Limb (tissue), 2 donors: ENCODE data around the gene DLX4.

ENCODE experiments used
- DNase-seq, 2 donors: peaks; one replicate each; pipeline ENCODE4 v3.0.0-alpha.2; 2016; ENCODE audit errors: extremely low spot score in 2 of 2

Gene DLX4

DNA sequence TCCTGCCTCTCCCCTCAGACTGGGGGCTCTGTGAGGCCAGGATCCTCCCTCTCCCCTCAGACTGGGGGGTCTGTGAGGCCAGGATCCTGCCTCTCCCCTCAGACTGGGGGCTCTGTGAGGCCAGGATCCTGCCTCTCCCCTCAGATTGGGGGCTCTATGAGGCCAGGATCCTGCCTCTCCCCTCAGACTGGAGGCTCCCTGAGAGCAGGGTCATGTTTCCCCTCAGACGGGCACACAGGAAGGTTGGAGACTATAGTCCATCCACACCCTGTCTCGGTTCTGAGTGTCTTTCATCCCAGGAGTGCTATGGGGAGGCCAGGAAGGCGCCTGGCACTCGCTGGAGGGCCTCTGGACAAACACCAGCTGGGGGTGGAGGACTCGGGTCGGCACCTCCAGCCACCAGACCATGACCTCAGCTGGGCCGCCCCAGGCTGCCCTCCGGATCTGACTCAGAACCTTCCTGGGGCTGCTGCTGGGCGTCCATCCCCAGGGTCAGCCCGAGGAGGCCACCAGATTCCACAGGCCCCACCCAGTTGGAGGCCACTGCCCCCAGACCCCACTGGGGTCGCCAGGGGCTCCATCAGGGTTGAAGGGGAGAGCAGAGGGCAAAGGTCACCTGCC is 21.9 kb upstream of the DLX4 start:
- no peak for DNase-seq

DNA sequence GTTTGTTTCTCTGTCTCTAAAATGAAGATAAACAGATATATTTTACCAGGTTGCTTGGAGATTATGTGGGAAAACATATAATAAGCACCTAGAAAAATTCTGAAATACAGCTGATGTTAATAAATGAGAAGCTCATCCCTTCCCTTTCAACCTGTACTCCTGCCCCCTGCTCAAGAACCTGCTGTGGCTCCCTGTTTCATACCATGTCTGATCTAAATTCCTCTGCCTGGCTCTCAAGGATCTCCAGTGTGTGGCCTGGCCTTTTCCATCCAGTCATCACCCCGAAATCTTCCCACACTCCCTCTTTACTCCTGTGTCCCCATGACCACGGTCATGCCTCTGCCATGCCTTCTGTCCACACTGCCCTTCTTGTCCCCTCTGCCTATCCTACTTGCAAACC is 19.4 kb upstream of the DLX4 start:
- no peak for DNase-seq

DNA sequence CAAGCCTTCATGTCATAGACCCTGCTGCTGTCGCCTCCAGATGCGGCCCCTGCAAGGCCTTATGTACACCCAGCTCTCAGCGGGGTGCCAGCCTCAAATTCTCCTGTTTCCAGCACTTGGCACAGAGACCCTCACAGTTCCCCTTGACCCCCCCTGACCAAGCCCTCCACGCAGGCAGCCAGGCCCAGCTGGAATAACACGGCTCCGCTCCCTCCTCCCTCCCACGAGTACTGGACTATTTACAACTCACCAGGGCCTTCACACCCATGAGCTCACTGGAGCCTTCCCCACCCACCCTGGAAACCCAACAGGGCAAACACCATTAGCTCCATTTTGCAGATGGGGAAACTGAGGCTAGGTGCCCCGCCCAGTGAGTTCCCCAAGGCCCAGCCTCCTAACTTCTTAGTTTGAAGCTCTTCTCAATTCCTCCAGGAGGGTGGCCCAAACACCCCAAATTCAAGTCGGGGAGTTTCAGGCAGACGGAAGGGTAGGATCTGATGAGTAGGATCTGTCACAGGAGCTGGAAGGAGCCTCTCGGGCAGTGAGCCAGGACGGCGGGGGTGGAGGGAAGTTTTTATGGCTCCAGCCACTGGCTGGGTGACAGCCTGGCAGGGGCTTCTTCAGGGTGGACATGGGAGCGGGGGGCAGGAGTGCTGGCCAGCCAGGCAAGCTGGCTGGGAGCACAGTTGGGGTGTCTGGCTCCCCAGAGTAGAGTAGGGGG is 17.5 kb upstream of the DLX4 start:
- DNase-seq = peak in 1 of 2 donors; percentile 53

DNA sequence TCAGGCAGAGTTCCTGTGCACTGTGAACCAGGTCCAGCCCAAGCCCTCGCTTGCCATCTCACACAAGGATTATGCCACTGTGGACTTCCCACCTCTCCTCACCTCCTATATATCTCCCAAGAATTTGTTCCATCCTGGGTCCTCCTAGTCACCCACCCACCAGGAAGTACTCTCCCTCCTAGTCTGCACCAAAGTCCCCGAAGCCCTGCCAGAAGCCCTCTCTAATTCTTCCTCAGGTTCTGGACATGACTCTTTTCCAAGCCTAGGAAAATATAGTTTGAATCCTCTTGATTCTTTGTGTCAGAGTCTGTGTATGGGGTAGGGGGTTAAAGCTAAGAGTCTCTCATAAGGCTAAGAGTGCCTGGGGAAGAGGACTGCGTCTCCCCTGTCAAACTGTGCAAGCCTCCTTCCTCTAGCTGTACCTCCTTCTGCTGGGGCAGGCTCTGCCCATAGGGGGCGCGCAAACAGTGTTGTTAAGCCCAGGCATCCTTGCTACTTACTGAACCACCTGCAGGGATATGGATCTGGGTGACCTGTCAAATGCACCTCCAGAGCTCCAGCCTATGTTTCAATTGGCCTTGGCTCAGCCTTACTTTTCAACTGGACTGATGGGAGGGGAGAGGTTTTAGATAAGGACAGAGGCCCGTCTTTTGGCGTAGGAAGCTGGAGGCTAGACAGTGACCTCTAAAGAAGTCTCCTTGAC is 16.6 kb upstream of the DLX4 start:
- DNase-seq = peak; percentile 35 to 81

DNA sequence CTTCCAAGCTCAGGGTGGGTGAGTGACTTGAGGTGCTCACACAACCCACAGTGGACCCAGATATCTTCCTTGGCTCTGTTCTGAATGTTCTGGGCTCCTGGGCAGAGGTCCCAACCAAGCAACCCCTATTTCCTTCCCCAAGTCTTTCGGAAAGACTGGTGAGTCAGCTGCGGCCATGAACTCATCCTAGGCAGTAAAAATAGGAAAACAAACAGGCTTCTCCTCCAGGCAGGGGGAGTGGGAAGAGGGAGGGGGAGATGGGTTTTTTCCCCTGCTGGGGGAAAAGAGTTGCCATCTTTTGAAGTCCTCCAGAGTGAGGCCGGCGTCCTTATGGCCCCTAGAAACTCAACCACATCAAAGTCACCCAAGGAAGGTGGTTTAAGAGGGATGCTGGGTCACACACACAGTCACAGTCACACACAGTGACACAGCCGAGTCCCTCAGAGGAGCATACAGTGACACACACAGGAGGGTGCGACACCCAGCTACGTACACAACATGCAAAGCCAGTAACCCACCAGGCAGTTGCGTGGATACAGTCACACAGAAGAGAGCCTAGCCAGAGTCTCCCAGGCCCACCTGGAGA is 16.0 kb upstream of the DLX4 start:
- DNase-seq = no peak

DNA sequence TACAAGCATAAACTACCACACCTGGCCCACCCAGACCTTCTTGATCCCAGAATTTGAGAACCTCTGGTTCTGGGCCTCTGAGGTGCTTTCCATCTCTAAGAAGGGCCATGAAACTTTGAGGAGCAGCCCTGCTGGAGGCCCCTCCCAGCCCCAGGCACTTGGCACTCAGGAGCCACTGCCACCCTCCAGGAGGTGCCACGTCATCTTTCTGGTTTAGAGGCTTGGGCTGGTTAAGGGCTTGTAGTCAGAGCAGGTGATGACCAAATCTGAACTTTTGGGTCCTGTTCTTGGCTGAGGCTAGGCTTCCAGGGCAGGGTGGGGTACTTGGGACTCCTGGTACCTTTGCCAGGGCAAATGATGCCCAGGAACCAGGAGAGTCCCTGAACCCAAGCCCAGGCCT is 13.8 kb upstream of the DLX4 start:
- no peak for DNase-seq

DNA sequence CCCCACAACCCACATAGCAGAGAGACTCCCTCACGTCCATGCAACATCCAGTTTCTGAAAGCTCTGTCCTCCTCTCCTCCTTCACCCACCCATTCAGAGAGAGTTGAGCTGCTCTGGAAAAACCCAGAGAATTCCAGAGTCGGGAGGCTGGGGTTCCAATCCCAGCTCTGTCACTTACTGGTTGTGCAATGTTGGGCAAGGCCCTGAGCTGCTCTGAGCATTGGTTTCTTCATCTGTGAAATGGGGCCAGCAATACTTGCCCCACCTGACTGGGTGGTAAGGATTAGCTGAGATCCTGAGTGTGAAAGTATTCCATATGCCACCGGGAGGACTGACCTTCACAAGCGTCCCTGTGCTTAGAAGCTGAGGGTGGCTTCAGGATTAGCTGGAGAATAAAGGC is 12.2 kb upstream of the DLX4 start:
- no peak for DNase-seq

DNA sequence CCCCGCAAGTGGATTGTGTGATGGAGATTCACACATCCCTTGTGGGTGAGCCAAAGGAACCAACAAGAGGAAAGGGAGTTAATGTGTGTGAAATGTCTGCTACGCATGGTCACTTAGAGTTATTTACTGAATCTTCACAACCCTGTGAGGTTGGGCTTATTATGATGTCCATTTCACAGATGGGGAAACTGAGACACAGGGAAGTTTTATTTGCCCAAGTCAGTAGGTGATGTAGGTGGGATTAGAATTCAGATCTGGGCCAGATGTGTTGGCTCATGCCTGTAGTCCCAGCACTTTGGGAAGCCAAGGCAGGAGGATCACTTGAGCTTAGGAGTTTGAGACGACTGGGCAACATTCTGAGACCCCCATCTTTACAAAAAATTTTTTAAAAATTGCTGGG is 11.6 kb upstream of the DLX4 start:
- no peak for DNase-seq

DNA sequence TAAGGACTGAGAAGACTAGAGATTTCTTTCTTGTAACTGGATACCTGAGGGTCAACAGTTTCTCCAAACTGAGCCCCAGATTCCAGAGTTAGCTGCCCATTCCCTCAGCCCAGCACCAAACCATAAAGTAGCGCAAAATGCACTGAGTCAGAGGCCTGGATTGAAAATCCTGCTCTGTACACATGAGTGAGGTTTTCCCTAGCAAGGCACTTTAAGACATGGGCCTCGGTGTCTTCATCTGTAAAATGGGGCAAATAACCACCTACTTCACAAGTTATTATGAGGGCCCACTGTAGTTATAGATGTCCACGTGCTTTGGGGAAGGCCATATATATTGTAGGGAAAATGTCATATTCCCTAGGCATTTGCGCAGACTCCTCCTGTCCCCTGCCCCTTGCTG is 10.3 kb upstream of the DLX4 start:
- DNase-seq = no peak

DNA sequence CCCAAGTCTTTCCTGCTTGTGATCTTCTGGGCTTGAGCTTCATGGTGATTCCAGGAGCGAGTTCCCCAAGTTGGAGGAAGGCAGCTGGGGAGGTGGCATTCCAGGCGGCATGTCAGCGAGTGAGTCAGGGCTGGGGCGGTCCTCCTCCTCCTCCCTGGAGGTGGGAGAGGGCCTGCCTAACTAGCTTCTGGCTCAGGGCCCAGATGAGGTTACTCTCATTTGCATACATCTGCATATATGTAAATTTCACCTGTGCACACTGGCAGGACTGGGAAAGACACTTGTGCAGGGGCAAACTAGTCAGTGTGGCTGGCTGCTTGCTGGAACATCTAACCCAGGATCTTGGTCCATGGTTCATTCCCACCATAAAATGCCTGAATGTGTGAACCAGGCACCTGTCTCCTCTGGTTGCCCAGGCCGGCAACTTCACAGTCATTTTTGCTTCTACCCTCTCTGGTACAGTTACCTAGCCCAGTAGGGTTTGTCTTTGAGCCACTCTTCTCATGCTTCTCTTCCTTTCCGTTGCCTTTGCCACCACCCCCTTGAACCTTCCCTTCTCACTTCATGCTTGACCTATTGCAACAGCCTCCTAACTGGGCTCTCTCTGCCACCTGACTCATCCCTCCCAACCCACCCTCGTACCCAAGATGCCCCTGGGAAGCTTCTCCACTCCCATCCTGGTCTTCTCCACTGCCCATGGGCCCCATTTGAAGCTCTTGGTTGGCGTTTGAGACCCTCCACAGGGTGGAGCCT is 9.6 kb upstream of the DLX4 start:
- DNase-seq = no peak

DNA sequence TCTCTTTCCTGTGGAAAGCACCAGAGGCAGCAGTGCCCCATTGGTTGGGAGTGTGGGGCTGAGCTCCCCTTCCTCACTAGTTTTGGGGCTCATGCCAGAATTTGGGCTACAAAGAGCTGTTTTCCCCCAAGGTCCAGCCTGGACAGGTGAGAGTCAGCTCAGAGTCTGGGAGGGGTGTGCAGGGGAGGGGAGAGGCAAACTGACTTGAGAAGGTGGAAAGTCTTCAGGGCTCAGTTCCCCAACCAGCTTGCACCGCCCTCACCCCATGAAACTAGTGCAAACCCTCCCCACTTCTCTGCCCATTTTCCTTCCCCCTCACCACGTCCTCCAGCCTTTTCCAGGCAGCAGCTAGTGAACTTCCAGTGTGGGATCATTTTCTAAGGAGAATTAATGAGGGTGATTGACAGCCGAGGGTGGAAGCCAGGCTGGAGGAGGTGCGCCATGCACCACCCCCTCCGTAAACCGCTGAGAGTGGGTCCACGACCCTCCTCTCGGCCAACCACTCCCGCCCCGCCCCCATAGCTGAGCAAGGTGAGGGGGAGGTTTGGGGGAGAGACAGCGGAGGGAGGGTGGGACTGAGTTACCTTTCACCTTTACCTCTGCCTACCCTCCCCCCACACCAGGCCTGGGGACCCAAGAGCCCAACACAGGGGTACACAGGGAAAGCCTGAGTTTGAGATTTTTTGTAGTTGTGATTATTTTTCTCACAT is 6.2 kb upstream of the DLX4 start:
- DNase-seq = no peak

DNA sequence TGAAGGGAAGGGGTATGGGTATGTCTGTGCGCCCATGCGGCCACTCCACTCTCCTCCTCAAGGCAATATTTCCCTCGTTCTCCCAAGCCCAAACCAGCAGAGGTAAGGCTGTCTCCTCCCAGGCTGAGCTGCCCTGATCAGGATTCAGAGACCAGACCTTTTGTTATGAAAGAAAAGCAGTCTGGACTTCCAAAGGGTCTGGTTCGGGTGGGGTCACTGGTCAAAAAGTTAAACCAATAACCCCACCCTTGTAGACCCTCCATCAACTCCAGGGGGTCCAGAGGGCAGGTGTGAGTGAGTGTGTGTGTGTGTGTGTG is 5.7 kb upstream of the DLX4 start:
- no peak for DNase-seq

DNA sequence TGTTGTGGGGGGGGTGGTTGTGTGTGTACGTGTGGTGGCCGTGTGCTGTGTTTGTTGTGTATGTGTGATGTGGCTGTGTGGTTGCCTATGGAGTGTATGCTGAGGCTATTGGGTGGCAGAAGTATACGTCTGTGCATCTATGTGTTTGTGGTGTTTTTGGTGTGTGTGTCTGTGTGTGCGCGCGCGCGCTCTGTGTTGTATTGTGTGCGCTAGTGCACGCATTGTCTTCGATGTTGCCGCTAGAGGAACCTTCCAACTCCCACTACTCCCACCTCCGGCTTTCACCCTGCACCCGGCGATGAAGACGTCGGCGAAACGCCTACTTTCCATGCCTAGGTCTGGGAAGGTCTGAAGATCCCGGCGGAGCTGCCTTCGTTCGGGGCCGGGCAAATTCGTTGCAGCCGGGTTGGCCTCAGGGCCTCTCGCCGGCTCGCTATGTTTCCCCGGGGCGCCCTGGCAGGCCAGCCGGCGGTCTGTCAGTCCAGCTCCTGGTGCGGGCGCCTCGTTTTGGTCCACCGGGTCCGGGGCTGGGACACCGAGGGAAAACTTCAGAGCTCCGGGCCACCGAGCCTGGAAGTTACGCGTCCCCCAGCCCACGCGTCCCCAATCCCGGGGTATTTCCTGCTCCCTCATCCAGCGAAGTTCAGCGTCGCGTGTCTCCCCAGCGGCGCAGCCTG is 5.2 kb upstream of the DLX4 start:
- peak in 1 of 2 donors; percentile 62 for DNase-seq

DNA sequence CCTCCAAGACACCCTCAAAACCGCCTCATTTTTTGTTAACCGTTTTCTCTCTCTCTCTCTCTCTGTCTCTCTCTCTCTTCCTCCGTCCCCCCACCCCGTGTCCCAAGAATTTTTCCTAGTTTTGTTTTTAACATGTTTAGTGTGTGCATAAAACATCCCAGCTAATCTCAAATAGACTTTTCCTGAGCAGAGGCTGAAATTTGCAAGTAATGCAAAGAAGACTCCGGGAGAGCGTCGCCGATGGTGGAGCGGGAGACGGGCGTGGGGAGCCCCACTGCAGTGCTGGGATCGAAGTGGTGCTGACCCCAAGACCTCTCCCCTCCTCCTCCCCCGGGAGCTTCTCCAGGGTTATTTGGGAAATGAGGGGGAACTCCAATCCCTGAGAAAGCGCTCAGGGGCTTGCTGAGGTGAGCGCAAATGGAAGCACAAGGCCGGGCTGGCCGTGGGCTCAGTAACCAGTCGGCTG is 4.7 kb upstream of the DLX4 start:
- DNase-seq = peak in 1 of 2 donors; percentile 51

DNA sequence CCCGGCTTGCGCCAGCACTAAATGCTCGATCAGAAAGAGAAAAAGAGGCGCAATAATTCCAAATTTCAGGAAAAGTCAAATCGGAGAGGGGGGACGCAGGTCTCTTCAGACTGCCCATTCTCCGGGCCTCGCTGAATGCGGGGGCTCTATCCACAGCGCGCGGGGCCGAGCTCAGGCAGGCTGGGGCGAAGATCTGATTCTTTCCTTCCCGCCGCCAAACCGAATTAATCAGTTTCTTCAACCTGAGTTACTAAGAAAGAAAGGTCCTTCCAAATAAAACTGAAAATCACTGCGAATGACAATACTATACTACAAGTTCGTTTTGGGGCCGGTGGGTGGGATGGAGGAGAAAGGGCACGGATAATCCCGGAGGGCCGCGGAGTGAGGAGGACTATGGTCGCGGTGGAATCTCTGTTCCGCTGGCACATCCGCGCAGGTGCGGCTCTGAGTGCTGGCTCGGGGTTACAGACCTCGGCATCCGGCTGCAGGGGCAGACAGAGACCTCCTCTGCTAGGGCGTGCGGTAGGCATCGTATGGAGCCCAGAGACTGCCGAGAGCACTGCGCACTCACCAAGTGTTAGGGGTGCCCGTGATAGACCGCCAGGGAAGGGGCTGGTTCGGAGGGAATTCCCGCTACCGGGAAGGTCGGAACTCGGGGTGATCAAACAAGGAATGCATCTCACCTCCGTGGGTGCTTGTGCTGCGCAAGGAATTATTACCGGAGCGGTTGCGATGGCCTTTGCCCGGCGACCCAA is 4.0 kb upstream of the DLX4 start:
- peak in 1 of 2 donors; percentile 42 for DNase-seq

DNA sequence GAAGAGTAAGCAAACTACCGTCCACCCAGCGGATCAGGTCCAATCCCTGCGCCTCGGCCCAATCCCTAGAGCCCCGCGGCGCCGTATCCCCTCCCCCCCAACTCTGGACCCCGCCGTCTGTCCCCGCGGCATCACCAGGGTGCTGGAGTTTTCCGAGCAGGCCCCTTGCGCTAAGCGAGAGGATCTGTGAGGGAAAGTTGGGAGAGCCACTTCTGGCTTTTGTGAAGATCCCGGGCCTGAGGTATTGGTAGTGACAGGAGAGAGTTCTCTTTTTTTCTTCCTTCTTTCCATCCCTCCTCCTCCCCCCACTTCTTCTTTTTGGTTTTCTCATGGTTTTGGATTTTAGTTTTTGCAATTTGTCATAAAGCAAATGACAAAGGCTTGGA is 3.5 kb upstream of the DLX4 start:
- DNase-seq = no peak

DNA sequence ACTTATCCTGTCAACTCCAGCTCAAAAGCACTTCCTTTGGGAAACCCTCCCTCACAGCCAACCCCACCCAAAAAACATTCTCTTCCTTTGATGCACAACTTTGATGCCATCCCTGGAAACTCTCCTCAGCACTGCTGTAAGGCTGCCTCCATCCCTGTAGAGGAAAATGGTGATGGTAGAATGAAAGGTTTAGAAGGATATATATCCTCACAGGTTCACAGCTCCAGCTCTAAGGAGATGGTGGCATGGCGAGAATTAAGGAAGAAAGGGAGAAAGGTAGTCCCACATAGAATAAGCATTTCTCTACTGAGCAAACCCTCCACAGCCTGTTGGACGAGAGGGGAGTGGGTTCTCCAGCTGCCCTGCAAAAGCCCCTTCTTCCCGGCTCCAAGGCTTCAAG is 2.2 kb upstream of the DLX4 start:
- DNase-seq = no peak

DNA sequence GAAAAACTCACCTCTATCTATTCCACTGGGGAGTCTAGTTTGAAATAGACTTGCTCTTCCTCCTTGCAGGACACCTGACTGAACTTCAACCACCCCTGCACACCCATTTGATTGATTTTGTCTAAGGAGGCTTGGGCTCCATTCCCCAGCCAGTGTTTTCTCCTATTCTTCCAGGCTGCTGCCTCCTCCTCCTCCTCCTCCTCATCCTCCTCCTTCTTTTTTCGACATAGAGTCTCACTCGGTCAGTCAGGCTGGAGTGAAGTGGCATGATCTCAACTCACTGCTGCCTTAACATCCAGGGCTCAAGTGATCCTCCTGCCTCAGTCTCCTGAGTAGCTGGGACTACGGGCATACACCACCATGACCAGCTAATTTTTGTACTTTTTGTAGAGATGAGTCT is 1.8 kb upstream of the DLX4 start:
- DNase-seq = no peak

DNA sequence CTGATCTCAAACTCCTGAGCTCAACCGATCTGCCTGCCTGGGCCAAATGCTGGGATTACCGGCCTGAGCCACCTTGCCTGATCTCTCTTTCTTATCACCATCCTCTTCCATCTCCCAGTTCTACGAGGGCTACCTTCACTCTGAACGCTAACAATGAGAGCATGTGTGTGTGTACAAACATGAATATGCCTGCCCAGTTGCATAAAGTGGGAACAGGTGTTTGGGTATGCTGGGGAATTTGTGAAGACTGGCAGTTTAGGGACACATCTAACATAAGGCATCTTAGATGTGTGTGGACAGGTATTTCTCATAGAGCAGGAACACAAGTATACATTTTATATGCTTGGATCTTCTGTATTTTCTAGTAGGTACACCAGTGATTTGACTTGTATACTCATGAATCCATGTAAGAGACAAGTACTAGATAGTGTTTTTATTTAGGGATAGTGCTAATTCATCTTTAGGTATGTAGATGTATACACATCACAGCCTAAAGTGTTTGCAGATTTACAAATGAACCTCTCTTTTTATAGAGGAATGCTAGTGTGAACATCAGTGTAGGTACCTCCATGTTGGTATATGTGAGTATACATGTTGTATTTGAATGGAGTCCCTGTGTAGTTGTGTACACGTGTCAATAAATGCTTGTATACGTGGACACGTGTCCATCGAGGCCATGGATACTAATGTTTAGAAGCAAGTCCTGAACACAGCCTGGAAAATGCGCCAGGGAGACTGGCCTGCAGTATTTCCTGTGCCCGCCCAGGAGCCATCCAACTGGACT is 1.2 kb upstream of the DLX4 start:
- no peak for DNase-seq
